Fibroblast of villous mesenchyme (primary cell): ENCODE data around the gene LOXHD1. TPM values are rescaled to one million over a fixed set of nuclear protein-coding genes. Genes with fewer than 3 reads are reported as not detected.

Experiments
- DNase-seq: peaks from one replicate; pipeline ENCODE4 v3.0.0-alpha.2; 2010; ENCODE audit warnings: low read depth
- H3K4me3 ChIP-seq: 2 replicates; pipeline ENCODE4 v1.5.1; 2011; ENCODE audit warnings: low read depth, mild to moderate bottlenecking, low read length
- total RNA-seq: library from RNA; depleted of rRNA; stranded (reverse); fragments of >200 nt; gene quantifications from 2 replicates; pipeline ENCODE4 v1.2.3, GENCODE V29; 2012
- TF ChIP-seq, protein P1 (sequence below): IDR thresholded peaks from 2 replicates; pipeline ENCODE4 v1.5.1; 2012; ENCODE audit warnings: low read depth, mild to moderate bottlenecking, low read length; ENCODE audit not compliant: insufficient read depth

Gene LOXHD1
- total RNA-seq, 1 donor, result not detected

- no peak for DNase-seq
- TF ChIP-seq, protein P1, sequence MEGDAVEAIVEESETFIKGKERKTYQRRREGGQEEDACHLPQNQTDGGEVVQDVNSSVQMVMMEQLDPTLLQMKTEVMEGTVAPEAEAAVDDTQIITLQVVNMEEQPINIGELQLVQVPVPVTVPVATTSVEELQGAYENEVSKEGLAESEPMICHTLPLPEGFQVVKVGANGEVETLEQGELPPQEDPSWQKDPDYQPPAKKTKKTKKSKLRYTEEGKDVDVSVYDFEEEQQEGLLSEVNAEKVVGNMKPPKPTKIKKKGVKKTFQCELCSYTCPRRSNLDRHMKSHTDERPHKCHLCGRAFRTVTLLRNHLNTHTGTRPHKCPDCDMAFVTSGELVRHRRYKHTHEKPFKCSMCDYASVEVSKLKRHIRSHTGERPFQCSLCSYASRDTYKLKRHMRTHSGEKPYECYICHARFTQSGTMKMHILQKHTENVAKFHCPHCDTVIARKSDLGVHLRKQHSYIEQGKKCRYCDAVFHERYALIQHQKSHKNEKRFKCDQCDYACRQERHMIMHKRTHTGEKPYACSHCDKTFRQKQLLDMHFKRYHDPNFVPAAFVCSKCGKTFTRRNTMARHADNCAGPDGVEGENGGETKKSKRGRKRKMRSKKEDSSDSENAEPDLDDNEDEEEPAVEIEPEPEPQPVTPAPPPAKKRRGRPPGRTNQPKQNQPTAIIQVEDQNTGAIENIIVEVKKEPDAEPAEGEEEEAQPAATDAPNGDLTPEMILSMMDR, result no peak
- no peak overlapping the region for H3K4me3 ChIP-seq
Measured at GRCh38 chr18:46659484-46659883, 2.5 kb upstream of the LOXHD1 start.

- TF ChIP-seq, protein P1, result no peak
- DNase-seq, result no peak
- no peak overlapping the region for H3K4me3 ChIP-seq
Measured at GRCh38 chr18:46656326-46657114, 500 bp downstream of the LOXHD1 start.

DNA sequence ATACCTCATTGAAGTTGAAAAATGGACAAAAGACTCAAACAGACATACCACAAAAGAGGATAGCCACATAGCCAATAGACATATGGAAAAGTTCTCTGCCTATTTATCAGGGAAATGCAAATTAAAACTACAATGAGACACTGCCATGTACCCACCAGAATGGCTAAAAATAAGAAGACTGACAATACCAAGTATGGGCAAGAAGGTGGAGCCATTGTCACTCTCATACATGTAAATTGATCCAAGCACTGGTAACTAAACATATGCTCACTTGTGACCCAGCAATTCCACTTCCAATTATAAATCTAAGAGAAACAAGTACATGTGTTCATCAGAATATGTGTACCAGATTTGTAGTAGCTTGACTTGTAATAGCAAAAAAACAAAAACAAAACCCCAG is 4.6 kb downstream of the LOXHD1 start:
- H3K4me3 ChIP-seq, result no peak overlapping the region
- DNase-seq, result no peak
- TF ChIP-seq, protein P1, result no peak

- DNase-seq, result no peak
- H3K4me3 ChIP-seq, result no peak overlapping the region
- TF ChIP-seq, protein P1, result no peak
Measured at GRCh38 chr18:46650681-46651080, 6.3 kb downstream of the LOXHD1 start.

DNA sequence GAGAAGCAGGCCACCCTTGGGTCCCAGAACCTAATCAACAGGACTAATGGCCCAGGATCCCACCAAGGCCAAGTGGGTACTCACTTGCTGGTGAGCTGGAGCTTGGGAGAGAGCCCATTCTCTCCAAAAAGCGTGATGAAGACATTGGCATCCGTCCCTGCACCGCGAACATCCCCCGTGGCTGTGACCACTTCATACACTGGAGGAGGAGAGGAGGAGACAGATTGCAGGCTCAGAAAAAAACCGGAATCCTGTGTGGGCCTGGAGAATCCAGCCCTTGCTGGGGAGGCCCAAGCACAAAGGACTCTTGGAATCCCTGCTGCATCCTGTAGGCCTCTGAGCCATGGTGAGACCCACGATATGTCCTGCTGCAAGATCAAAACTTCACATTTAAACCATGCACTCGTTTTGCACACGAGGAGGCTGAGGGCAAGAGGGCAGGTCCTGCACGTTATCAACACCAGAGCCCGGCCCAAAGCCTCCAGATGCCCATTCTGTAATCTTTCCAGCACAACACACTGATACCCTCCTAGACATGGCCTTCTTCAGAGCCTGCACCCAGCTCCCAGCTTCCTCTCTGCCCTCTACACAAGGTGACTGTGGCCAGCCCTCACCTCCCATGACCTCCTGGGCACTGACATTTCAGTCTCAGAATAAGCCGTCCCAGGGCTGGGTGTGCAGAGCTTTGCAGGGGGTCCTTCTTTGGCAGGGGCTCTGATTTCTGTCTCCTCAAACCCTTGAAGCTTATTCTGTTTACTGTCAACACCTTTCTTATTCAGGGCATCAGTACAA is 7.8 kb downstream of the LOXHD1 start:
- TF ChIP-seq, protein P1, result no peak

DNA sequence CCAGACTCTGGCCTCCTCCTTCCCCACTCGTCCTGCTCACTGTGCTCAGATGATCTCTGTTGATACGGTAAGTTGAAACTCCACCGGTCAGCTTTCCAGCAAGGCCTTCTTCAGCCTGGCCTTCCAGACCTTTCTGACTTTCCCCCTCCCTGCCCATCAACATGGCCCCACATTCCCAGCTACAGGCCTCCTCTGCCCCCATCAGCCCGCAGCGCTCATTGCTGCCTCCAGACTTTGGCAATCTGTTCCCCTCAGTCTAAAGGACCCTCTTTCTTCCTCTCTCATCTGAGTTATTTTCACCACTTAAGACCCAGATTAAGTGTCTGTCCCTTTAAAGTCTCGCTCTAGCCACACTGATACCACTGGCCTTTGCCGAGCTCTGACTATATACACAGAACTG is 10.6 kb downstream of the LOXHD1 start:
- H3K4me3 ChIP-seq, result no peak overlapping the region
- TF ChIP-seq, protein P1, result no peak
- DNase-seq, result no peak

More for the DNA sequence above, 7.8 kb downstream of the LOXHD1 start:
- no peak for DNase-seq
- H3K4me3 ChIP-seq, result no peak overlapping the region
